ENCODE data around the gene DIP2A.
"Not testable (repeated sequence)": the region's sequence is repeated elsewhere in the genome, so short reads cannot be mapped to it uniquely, and the experiment has no call there.

The DIP2A gene

GRCh38 chr21:46452710-46453109, 6.0 kb upstream of the DIP2A start:
- DNase-seq (ENCODE audit: low read depth), result no peak

- DNase-seq (ENCODE audit: low read depth), result no peak
These were observed 4.5 kb upstream of the DIP2A start for GRCh38 chr21:46454142-46454541.

- DNase-seq (ENCODE audit: low read depth), result no peak
These were observed 3.9 kb upstream of the DIP2A start for GRCh38 chr21:46454634-46455390.

- DNase-seq (ENCODE audit: low read depth), result no peak
These were observed 2.9 kb upstream of the DIP2A start for GRCh38 chr21:46455575-46456385.

DNA sequence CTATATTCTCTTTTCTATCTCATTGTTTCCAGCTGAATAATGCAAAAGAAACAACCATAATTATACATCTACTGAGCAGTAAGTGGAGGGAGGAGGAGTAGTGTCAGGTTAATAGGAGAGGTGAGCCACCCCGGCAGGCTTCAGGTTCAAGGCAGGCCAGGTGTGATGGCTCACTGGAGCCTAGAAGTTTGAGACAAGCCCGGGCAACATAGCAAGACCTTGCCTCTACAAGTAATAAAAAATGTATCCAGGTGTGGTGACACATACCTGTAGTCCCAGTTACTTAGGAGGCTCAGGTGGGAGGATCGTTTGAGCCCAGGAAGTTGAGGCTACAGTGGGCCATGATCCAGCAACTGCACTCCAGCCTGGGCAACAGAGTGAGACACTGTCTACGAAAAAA, 1.9 kb upstream of the DIP2A start:
- DNase-seq (ENCODE audit: low read depth), result no peak

- no peak for DNase-seq (ENCODE audit: low read depth)
These were observed 833 bp upstream of the DIP2A start for GRCh38 chr21:46457801-46458314.

DNA sequence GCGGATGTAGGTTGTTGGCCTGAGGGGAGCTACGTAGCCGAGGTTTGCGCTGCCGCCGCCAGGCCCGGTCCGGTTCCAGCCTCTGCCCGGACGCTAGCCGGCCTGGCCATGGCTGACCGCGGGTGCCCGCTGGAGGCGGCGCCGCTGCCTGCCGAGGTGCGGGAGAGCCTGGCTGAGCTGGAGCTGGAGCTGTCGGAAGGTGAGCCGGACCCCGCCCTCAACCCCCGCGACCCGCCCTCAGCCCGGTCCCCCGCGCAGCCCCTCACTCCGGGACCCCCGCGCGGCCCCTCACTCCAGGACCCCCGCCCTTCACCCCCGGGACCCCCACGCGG, 299 bp downstream of the DIP2A start:
- no peak for DNase-seq (ENCODE audit: low read depth)

GRCh38 chr21:46459356-46460112, 843 bp downstream of the DIP2A start:
- DNase-seq (ENCODE audit: low read depth), result no peak

DNA sequence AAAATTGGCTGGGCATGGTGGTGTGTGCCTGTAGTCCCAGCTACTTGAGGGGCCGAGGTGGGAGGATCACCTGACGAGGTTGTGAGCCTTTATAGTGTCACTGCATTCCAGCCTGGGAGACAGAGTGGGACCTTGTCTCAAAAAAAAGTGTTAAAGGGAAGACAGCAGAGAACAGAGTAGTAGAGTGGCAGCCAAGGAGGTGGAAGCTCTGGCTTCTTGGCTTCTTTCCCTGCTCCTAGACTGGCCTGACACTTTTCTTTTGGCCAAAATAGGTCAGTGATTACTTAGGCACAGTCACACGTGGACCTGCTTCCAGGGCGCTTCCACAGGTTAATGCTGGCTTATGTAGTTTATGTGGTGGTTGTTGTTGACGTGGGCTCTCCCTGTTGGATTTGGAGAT, 3.2 kb downstream of the DIP2A start:
- no peak for DNase-seq (ENCODE audit: low read depth)

GRCh38 chr21:46465153-46465552, 6.5 kb downstream of the DIP2A start:
- DNase-seq (ENCODE audit: low read depth), result not testable (repeated sequence)

DNA sequence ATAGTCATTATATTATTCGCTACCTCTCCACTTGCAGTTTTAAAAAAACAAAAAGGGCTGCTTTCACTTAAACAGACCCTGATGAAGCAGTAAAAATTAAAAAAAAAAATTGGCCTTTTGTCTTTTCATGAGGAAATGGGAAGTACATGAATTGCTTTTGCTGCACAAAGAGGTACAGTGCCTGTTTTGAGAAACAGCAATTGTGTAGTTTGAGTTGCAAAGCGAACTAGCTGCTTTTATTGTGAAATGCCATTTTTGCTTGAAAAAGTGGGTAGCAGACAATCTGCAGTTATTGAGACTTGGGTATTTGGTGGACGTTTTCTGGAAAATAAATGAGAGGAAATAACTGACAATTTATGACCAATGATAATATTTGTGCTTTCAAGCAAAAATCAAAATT, 7.0 kb downstream of the DIP2A start:
- DNase-seq (ENCODE audit: low read depth), result no peak

- DNase-seq (ENCODE audit: low read depth), result no peak
These were observed 9.6 kb downstream of the DIP2A start for GRCh38 chr21:46468108-46468774.

GRCh38 chr21:46469275-46469674, 10.6 kb downstream of the DIP2A start:
- DNase-seq (ENCODE audit: low read depth), result no peak

DNA sequence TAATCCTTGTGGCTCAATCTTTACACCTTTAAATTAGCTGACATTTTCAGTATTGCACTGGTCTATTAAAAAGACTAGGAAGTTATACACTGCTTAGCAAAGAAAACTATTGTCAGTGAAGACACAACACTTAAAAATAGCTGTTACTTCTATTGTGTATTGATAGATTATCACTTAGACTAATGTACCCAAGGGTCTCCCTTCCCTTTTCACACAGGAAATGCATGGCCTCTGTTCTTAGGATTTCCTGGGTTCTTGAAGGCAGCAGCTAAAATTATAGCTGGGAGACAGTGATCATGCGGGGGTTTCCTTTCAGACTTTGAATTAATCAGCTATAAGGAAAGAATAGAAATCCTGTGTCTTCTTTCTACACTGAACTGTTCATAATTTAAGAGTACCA, 12.8 kb downstream of the DIP2A start:
- DNase-seq (ENCODE audit: low read depth), result no peak

- DNase-seq (ENCODE audit: low read depth), result no peak
These were observed 13.6 kb downstream of the DIP2A start for GRCh38 chr21:46472246-46472645.

DNA sequence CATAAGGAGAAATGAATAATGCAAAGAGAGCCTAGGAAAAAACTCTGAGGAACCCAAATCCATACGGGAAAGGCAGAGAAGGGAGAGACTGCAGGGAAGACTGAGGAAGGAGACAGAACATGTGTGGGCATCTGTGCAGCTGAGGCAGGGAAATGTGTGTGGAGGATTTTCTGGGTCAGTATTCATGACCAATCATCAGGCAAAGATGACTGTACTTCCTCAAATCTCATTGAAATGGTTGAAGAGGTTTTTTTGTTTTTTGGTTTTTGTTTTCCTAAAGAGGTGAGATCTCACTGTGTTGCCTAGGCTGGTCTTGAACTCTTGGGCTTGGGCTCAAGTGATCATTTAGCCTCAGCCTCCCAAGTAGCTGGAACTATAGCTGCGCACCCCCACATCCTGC, 15.7 kb downstream of the DIP2A start:
- no peak for DNase-seq (ENCODE audit: low read depth)

- DNase-seq (ENCODE audit: low read depth), result no peak
These were observed 16.6 kb downstream of the DIP2A start for GRCh38 chr21:46475296-46475695.

DNA sequence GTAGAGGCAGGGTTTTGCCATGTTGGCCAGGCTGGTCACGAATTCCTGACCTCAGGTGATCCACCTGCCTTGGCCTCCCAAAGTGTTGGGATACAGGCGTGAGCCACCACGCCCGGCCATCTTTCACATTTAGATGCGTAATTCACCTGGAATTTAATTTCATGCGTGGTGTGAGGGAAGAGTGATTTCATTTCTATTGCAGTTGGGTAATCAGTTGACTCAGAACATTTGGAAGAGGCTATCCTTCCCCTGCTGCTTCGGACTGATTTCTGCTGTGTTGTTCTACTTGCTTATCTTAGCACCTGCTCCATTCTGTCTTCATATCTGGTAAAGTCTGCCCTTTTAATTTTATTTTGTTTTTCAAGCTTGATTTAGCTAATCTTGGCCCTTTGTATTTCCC, 19.1 kb downstream of the DIP2A start:
- no peak for DNase-seq (ENCODE audit: low read depth)

- DNase-seq (ENCODE audit: low read depth), result no peak
These were observed 20.2 kb downstream of the DIP2A start for GRCh38 chr21:46478910-46479309.

- no peak for DNase-seq (ENCODE audit: low read depth)
These were observed 21.8 kb downstream of the DIP2A start for GRCh38 chr21:46480466-46480865.

GRCh38 chr21:46482225-46482845, 23.6 kb downstream of the DIP2A start:
- no peak for DNase-seq (ENCODE audit: low read depth)

DNA sequence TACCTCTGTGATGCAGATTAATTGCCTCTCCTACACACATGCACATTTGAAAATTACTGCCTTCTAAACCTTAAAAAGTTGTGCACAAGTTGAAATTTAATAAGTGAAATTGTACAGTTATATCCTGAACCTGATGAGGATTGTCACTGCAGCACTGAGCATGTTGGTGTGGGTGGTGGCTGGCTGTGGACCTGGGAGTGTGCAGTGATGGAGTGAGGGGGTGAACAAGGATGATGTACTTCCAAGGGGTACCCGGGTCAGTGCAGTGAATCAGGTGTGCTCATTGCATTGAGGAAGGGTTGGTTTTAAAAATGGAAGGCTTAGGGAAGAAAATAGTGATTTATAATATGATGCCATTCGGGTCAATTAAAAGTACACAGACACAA, 24.1 kb downstream of the DIP2A start:
- DNase-seq (ENCODE audit: low read depth), result no peak
